GM21528 (cell line): ENCODE measurements around the gene LETM1.

ENCODE experiments used
- ATAC-seq: cut with Tn5 transposase; IDR thresholded peaks from one replicate; pipeline ENCODE4 v1.9.1; 2021; ENCODE audit warnings: mild to moderate bottlenecking, moderate library complexity; ENCODE audit not compliant: unreplicated experiment, low FRiP score

Gene LETM1

GRCh38 chr4:1783970-1784369, 72.0 kb downstream of the LETM1 start:
- ATAC-seq, result no peak

GRCh38 chr4:1783015-1783414, 72.9 kb downstream of the LETM1 start:
- ATAC-seq, result no peak

DNA sequence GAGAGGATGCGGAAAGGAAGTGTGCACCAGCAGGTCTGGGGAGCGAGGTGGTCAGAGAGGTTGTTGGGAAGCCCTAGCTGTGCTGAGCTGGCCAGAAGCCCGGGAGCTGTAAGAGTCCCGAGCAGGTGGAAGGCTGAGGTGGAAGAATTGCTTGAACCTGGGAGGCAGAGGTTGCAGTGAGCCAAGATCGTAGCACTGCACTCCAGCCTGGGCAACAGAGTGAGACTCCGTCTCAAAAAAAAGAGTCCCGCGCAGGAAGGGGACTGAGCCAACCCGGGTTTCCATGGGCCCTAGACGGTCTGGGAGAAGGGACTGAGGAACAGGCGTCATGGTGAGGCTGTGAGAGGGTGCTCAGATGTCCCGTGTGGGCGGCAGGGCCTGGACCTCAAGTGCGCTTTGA, 75.5 kb downstream of the LETM1 start:
- no peak for ATAC-seq

GRCh38 chr4:1779588-1780382, 76.2 kb downstream of the LETM1 start:
- ATAC-seq, result no peak

DNA sequence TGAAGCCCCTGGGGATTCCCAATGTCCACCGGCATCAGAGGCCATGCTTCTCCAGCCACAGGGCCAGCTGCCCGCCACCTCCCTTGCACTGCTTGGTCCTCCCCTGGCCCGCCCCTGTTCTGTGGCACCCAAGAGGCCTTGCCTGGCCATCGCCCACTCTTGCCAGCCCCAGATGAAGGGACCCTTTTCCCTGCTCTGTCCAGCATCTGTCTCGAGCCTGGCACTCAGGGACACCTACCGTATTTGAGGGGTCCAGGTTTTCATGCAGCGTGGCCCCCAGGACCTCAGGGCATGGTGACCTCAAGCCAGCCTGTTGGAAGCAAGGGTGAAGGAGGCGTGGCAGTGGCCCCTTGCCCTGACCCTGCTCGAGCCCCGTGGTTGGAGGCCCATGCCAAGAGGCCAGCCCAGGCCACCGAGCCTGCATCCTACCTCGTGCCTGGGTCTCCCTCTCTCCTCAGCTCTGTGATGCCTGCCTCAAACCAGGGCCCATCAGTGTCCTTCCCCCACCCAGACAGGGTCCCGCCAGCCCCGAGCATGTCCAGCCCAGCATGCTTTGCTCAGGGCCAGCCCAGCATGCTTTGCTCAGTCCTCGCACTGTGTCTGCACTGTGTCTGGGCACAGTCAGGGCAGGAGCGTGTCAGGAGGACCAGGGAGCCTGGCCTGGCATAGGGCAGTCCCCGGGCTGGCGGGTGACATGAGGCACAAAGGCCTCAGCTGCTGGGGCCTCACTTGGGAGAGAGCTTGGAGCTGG, 77.1 kb downstream of the LETM1 start:
- no peak for ATAC-seq

DNA sequence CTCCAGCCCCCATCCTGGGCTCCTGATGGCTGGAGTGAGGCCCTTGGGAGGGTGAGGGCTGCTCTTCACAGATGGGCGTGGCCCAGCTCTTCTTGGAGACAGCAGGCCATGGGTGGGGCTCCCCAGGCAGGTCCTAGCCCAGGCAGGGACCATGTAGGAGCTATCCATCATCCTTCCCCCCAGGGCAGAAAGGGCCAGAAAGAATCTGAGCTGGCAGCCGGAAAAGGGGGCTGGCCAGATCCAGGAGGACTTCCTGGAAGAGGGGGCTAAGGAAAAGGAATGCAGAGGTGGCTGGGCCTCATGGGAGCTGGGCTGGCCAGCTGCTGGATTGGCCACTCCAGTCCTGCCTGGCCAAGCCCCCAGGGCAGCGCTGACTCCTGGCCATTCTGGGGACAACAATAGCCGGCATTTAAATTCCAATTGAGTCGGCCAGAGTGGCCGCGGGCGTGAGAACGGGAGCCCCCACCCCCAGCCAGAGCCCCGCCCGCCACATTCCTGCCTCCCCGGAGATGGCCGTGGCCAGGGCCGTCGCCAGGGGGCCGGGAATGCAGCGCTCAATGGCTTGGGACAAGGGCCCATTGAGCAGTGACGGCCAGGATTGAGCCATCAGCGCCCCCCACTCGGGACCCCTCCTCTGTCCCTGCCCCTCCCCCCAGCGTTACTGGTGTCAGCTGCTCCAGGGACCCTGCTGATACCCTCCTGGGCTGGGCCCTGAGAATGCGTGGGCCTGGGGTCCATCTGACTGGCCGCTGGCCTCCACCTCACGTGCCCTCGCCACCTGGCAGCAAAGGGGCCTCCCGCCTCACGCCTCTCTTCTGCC, 77.9 kb downstream of the LETM1 start:
- no peak for ATAC-seq

GRCh38 chr4:1776521-1777161, 79.3 kb downstream of the LETM1 start:
- no peak for ATAC-seq

DNA sequence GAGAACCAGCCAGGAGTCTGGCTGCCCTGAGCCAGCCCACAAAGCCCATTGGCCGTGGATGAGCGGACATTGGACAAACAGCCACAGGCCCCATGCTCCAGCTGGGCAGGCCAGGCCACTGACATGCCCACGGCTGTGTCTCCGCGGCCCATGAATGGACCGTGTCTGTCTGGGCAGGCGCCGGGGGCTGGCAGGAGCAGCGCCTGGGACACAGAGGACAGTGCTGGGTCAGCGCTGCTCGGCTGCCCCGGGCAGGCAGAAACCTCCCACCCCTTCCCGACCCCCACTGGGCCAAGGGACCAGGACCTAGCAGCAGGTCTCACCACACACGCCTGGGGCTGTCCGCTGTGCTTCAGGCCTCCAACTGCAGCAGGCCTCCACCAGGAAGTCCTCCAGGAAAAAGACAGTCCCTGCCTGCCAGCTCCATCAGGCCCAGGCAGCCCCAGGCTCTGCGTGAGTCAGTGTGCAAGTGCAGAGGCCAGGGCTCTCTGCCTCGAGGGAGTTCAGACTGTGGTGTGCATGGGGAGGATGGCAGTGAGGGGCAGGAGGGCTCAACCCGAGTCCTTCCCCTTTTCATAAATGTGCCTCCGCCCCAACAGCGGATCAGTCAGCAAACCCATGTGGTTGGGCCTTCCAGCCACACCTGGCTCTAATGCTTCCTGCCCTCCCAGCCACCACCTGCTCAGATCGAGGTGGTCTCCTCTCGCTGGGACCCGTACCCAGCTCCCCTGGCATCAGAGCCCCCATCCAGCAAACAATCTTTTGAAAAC, 80.0 kb downstream of the LETM1 start:
- ATAC-seq, result no peak

DNA sequence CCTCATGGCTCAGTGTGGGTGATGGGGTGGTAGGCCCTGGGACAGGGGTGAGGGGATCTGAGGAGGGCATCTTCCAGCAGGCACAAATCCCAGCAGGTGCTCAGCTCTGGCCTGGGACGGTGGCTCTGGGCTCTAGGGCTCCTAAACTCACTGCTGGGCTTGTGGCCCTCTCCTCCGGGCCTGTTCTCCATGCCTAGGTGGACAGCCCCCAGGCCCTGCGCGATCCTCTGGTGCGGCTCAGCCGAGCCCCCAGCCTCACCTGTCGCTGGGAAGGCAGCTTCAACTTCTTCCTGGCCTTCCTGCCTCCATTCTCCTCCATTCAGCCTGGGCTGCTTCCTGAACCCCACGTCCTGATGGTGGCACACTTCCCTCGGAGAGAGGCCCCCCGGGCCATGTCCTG, 82.2 kb downstream of the LETM1 start:
- no peak for ATAC-seq

DNA sequence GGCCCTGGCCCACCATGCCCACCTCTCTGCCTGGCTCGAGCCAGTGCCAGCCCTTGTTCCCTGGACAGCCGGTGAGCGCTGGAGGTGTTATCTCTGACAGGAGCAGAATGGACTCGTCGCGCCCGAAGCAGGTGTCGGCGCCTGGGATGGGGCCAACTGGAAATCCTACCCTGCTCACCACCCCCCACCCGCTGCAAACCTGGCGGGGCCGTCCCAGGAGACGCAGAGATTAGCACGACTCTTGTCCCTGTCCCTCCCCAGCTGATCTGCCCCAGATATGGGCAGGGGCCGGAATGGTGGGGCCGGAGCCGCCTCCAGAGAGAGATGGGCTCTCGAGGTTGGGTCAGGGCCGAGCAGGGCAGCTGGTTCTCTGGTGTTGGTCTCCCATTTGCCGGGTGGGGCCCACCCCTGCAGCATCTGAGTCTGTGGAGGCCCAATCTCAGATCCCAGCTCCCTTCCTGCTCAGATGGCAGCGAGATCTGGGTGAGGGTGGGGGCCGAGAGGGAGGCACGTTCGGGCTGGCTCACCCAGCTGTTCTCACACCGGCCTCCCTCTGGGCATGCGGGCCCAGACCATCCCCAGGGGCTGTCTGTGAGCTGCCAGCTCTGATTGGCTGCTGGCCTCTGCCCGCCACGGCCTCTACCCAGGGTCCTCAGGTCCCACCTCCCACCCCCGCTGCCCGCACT, 83.0 kb downstream of the LETM1 start:
- ATAC-seq, result no peak

GRCh38 chr4:1771555-1772305, 84.2 kb downstream of the LETM1 start:
- no peak for ATAC-seq

DNA sequence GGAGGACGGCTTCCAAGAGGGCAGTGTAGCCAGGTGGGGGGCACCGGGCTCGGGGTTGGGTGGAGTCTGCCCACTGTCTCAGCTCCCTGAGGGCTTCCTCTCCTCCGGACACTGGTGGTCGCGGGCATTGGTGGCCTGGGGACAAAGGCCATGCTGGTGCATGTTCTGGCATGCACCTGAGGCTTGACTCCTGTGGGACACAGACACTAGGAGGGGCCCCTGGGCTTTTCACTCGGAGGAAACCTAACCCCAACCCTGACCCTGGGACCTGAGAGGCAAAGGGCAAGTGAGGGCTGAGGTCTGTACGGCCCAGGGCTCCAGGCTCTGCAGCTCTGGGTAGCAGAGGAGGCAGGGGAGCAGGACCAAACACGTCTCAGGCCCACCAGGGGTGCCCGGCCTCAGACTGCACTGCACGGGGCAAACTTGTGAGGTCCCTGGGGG, 85.1 kb downstream of the LETM1 start:
- no peak for ATAC-seq

- ATAC-seq, result no peak
Measured at GRCh38 chr4:1770245-1770644, 85.7 kb downstream of the LETM1 start.

DNA sequence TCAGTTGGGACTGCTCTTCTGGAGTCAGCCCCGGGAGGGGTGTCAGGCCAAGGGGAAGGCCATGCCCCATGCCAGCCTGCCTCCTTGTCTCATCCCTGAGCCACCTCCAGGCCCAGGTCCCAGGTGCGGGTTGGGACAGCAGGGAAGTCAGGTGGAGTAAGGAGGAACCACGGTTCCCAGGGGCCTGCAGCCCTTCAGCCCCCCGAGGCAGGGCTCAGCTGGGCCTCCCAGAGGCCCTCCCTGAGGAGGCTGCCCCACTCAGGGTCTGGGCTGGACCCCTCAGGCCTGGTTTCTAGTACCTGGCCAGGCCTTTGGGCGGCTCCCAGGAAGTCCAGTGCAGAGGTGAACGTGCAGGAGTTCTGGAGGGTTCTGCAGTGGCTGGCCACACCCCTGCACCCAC, 86.3 kb downstream of the LETM1 start:
- no peak for ATAC-seq

- ATAC-seq, result no peak
Measured at GRCh38 chr4:1768367-1769034, 87.5 kb downstream of the LETM1 start.

DNA sequence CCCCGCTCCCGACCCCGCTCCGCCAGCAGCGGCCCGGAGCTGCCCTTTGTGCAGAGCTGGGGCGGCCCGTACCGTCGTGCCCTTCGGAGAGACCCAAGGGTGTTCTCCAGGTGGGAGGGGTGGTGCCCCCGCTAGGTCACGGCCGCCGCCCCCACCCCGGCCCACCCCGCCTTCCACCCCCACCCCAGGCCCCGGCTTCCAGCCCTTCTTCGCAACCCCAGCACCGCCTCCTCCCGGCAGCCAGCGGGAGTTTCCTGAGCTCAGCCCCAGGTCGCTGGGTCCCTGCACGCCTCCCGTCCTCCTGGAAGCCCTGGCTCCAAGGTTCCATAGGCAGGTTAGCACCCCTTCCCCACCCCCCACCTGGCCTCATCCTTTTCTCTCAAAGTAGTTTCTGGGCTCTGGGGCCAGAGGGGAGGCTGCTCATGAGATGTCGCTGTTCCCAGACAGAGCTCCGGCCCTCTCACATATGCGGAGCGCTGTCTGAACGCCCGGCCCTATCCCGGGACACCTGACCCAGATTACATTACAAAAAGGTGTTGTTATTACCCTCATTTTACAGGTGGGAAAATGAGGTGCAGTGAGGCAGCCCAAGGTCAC, 88.1 kb downstream of the LETM1 start:
- no peak for ATAC-seq

DNA sequence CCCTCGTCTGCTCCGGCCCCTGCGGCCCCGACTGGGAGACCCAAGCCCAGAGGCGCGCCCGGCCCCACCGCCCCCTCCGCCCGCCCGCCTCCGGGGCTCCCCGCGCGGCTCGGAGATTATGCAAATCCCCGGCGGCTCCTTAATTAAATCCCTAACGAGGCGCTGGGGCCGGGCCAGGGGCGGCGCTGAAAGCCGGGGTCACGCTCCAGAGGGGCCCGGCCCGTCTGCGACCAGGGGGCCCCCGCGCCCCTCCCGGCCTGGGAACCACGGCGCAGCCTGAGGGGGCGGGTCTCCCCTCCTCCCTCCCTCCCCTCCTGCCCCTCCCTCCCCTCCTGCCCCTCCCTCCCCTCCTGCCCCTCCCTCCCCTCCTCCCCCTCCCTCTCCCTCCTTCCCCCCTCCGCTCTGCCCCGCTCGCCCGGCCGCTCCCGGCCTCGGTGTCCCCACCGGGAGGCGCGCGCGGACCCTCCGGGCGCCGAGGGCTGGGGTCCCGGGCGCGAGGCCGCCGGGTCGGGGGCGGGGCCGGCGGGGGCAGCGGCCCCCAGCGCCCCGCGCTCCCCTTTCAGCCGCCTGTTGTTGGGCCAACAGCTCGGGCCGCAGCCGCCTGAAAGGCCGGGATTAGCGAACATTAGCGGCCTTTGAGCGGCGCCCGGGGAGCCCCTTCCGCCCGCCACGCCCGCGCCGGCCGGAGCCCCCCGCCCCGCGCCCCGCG, 88.7 kb downstream of the LETM1 start:
- ATAC-seq, result no peak
